GM12891 (cell line): ENCODE measurements around the gene HIPK1.

Source experiments
- DNase-seq: peaks from one replicate; pipeline ENCODE4 v3.0.0; 2011; ENCODE audit warnings: low spot score; ENCODE audit not compliant: insufficient read length
- FAIRE-seq: peaks from 2 replicates; lab custom pipeline; 2011; peaks lifted over from hg19 to GRCh38; lab: Jason Lieb, UNC
- PAX5 ChIP-seq: IDR thresholded peaks from 2 replicates; pipeline ENCODE4 v1.6.1; 2011; ENCODE audit warnings: low read length, moderate library complexity, mild to moderate bottlenecking; ENCODE audit not compliant: insufficient read depth, severe bottlenecking
- POLR2A ChIP-seq: IDR thresholded peaks from 2 replicates; pipeline ENCODE4 v1.6.1; 2011; ENCODE audit warnings: low read depth, low read length, control low read depth
- POLR2AphosphoS5 ChIP-seq: IDR thresholded peaks from 2 replicates; pipeline ENCODE4 v1.6.1; 2011; ENCODE audit warnings: low read depth, low read length, control low read depth
- POU2F2 ChIP-seq: IDR thresholded peaks from 2 replicates; pipeline ENCODE4 v1.6.1; 2011; ENCODE audit warnings: low read depth, mild to moderate bottlenecking, control low read depth, low read length, moderate library complexity
- SPI1 ChIP-seq: IDR thresholded peaks from 2 replicates; pipeline ENCODE4 v1.6.1; 2011; ENCODE audit warnings: low read depth, low read length, control low read depth
- TAF1 ChIP-seq: IDR thresholded peaks from 2 replicates; pipeline ENCODE4 v1.6.1; 2011; ENCODE audit warnings: low read depth, low read length, control low read depth

Gene HIPK1

GRCh38 chr1:113930499-113931161, 1.5 kb downstream of the HIPK1 start:
- FAIRE-seq, result peak; percentile 41
- TF ChIP-seq POU2F2, result no peak
- no peak for TF ChIP-seq PAX5
- no peak for TF ChIP-seq POLR2AphosphoS5
- no peak for TF ChIP-seq TAF1
- no peak for TF ChIP-seq SPI1
- TF ChIP-seq POLR2A, result no peak

DNA sequence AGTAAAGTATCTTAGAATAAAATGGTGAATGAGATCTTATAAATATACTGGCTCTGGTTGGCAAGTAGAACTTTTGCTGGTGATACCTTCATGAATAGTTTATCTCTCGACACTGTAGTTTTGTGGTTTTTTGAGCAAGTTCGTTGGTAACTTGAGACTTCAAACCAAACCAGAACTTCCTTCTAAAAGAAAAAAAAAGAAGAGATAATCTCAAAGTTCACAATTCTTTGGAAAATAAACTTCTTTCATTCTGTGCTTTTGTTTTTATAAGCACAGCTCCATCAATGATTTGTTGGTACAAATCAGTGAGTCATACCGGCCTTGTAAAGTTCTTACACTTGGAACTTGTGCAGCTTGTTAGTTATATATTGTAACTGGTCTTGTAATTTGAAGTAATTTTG, 2.3 kb downstream of the HIPK1 start:
- FAIRE-seq, result no peak
- TF ChIP-seq SPI1 (no peak), PAX5 (no peak), POLR2AphosphoS5 (no peak), POLR2A (no peak), TAF1 (no peak), POU2F2 (no peak)
- no peak for DNase-seq

More at GRCh38 chr1:113930499-113931161, 1.5 kb downstream of the HIPK1 start:
- no peak for DNase-seq

- no peak for FAIRE-seq
- DNase-seq, result no peak
- TF ChIP-seq PAX5, result no peak
- TF ChIP-seq POLR2A, result no peak
- TF ChIP-seq SPI1, result no peak
- no peak for TF ChIP-seq POLR2AphosphoS5
- TF ChIP-seq TAF1, result no peak
- no peak for TF ChIP-seq POU2F2
Measured at GRCh38 chr1:113934006-113934405, 4.9 kb downstream of the HIPK1 start.

- DNase-seq, result no peak
- FAIRE-seq, result no peak
Measured at GRCh38 chr1:113934511-113935055, 5.5 kb downstream of the HIPK1 start.

DNA sequence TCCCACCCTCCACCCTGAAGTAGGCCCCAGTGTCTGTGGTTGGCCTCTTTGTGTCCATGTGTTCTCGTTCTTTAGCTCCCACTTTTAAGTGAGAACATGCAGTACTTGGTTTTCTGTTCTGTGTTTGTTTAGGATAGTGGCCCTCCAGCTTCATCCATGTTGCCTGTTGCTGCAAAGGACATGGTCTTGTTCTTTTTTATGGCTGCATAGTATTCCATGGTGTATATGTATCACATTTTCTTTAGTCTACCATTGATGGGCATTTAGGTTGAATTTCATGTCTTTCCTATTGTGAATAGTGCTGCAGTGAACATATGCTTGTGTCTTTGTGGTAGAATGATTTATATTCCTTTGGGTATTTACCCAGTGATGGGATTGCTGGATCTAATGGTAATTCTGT, 6.1 kb downstream of the HIPK1 start:
- TF ChIP-seq TAF1 (no peak), PAX5 (no peak), POU2F2 (no peak), POLR2AphosphoS5 (no peak), SPI1 (no peak), POLR2A (no peak)
- DNase-seq (no peak), FAIRE-seq (no peak)

More at GRCh38 chr1:113934511-113935055, 5.5 kb downstream of the HIPK1 start:
- no peak for TF ChIP-seq SPI1

GRCh38 chr1:113935970-113936369, 6.8 kb downstream of the HIPK1 start:
- TF ChIP-seq TAF1, result no peak
- no peak for TF ChIP-seq POLR2AphosphoS5
- TF ChIP-seq POLR2A, result no peak
- TF ChIP-seq PAX5, result no peak
- DNase-seq (no peak), FAIRE-seq (no peak)

DNA sequence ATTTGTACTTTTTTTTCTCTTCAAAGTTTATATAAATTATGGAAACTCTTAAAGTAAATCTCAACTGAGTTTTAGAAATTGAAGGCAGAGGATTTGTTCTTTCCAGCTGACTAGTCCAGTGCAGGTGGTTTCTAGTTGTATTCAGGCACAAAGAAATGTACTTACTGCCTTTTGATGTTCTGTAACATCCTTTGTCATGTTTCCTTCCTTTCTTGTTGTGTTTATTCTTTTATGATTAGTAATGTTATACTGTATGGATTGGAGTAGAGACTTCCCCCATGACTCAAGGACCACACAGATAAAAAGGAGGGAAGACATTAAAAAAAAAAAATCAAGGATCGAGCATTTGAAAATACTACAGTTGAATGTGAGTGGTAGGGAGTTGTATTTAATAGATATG, 8.0 kb downstream of the HIPK1 start:
- no peak for FAIRE-seq
- no peak for DNase-seq
- TF ChIP-seq SPI1 (no peak), PAX5 (no peak), POLR2A (no peak), POLR2AphosphoS5 (no peak), POU2F2 (no peak), TAF1 (no peak)

GRCh38 chr1:113938192-113938591, 9.1 kb downstream of the HIPK1 start:
- FAIRE-seq, result no peak
- DNase-seq, result no peak

GRCh38 chr1:113940365-113941244, 11.5 kb downstream of the HIPK1 start:
- no peak for DNase-seq
- FAIRE-seq, result peak; percentile 90
- TF ChIP-seq POLR2A (no peak), SPI1 (peak; percentile 60)

More at GRCh38 chr1:113938192-113938591, 9.1 kb downstream of the HIPK1 start:
- no peak for TF ChIP-seq TAF1
- no peak for TF ChIP-seq POLR2AphosphoS5
- no peak for TF ChIP-seq PAX5
- TF ChIP-seq SPI1, result no peak

DNA sequence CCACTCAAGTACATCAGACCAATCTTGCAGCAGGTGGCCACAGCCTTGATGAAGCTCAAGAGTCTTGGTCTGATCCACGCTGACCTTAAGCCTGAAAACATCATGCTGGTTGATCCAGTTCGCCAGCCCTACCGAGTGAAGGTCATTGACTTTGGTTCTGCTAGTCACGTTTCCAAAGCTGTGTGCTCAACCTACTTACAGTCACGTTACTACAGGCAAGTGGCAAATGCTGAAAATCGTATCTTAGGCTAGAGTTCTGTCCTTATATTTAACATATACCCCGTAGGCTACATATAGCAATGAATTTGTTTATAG, 12.1 kb downstream of the HIPK1 start:
- TF ChIP-seq POU2F2 (no peak), PAX5 (no peak)
- FAIRE-seq (peak; percentile 56), DNase-seq (no peak)
